ENCODE data around the gene DDX39B. TPM values are rescaled to one million over a fixed set of nuclear protein-coding genes. Genes with fewer than 3 reads are reported as not detected.

DDX39B gene
- total and polyA plus RNA-seq, 2 of the 4 experiments (the other 2 are of a cell fraction): 371 to 796 TPM

GRCh38 chr6:31581434-31582229 lies 39.8 kb upstream of the DDX39B start:
- TF ChIP-seq NFE2L2 (IDR thresholded peaks at IDR 0.05; ENCODE audit: low read depth, low read length) (no peak), MXI1 (IDR thresholded peaks at IDR 0.05; ENCODE audit: borderline replicate concordance, low read depth, low read length) (no peak)
- H2AK9ac ChIP-seq (replicated peaks; ENCODE audit: low read depth, low read length, poor library complexity): peak overlapping the region; percentile 89
- H2AK5ac ChIP-seq (ENCODE audit: low read depth, low read length): peak overlapping the region; percentile 21
- H2BK120ac ChIP-seq (ENCODE audit: low read depth, low read length): no peak overlapping the region
- H2BK15ac ChIP-seq (ENCODE audit: low read depth, low read length): no peak overlapping the region
- peak overlapping the region; percentile 75 for H3K4me2 ChIP-seq (ENCODE audit: low read depth, low read length)
- H3K9me1 ChIP-seq (ENCODE audit: insufficient read depth, low read length): no peaks in the 10 kb centered on the region; the same call in 1 of the 2 replicates
- peaks cover 4% of the 10 kb centered on the region; the same call in 1 of the 2 replicates for H3K4me1 ChIP-seq (ENCODE audit: control insufficient read depth, insufficient read depth, low read length)
- CTCF ChIA-PET: interaction anchor here (0.6 to 1.4 kb wide), 6 partner anchors 15 to 140 kb away, joined by 3 to 6 read pairs (median 3); no protein-coding TSS in a partner anchor
- H3K9ac ChIP-seq (ENCODE audit: low read depth, low read length): peak overlapping the region; percentile 77
- POLR2A ChIA-PET (ENCODE audit: unreplicated experiment): interaction anchor here (1.0 kb wide), 1 partner anchor 35 kb away, joined by 3 read pairs; the partner anchor contains the start of gene NFKBIL1
- H2AFZ ChIP-seq (replicated peaks; ENCODE audit: low read length, poor library complexity): peak overlapping the region; percentile 98
- H3K14ac ChIP-seq (replicated peaks; ENCODE audit: low read depth, low read length): peak overlapping the region; percentile 95
- no TSS peak for BruUV-seq (replicated peaks)
- no peak overlapping the region for H4K91ac ChIP-seq (ENCODE audit: insufficient read depth, low read depth, low read length)
- no peak overlapping the region for H3K18ac ChIP-seq (ENCODE audit: low read depth, low read length)
- H3K4ac ChIP-seq (ENCODE audit: low read depth, low read length): peak overlapping the region; percentile 83
- peak overlapping the region; percentile 2; the same call in 1 of the 2 replicates for H3K27ac ChIP-seq (ENCODE audit: insufficient read depth, low read length)
- H3K9me3 ChIP-seq (ENCODE audit: control insufficient read depth, insufficient read depth, low read length): no peaks in the 10 kb centered on the region
- DNase-seq (no peak), ATAC-seq (ENCODE audit: low read depth) (peak; percentile 35)
- peak overlapping the region; percentile 86 for H3K23ac ChIP-seq (ENCODE audit: low read depth, low read length)
- peak overlapping the region; percentile 82 for H3K4me3 ChIP-seq (ENCODE audit: insufficient read depth, low read depth, low read length)
- H3K79me1 ChIP-seq (ENCODE audit: low read depth in 1 of 2, low read length in 2 of 2): no peaks in the 10 kb centered on the region
- no peak overlapping the region for H2BK5ac ChIP-seq (ENCODE audit: low read depth, low read length, poor library complexity, severe bottlenecking)
- 30% methylated on average over 2 of the region's 21 CpGs; no CpG with 5 or more reads in 1 of the 2 experiments for WGBS, 2 experiments (ENCODE audit: extremely low coverage in 2 of 2, insufficient read length in 1 of 2)
- intact Hi-C loops (cut with micrococcal nuclease) (loop anchor here (2.0 to 5.0 kb wide), 2 partner anchors 17 to 34 kb away; partner anchors contain the start of genes ATP6V1G2 and NFKBIL1), dilution Hi-C loops (cut with HindIII; ENCODE audit: low sequenced_read_pairs, unreplicated experiment) (no loop called here), in situ Hi-C loops (cut with MboI; ENCODE audit: low sequenced_read_pairs) (no loop called here)
- H3K27me3 ChIP-seq (ENCODE audit: control insufficient read depth, insufficient read depth, low read length): peaks cover 11% of the 10 kb centered on the region
- no peaks in the 10 kb centered on the region for H4K20me1 ChIP-seq (ENCODE audit: insufficient read depth, low read length)
- peak overlapping the region; percentile 54 for H4K5ac ChIP-seq (ENCODE audit: low read depth, low read length)
- H3K56ac ChIP-seq (ENCODE audit: extremely low read depth, insufficient read depth, low read length): peak overlapping the region; percentile 52; the same call in 1 of the 2 replicates
- H2BK20ac ChIP-seq (ENCODE audit: low read depth, low read length): no peak overlapping the region
- peak overlapping the region; percentile 51 to 93; a peak in 3 of 4 replicates for H4K8ac ChIP-seq (ENCODE audit: low read depth in 2 of 2, low read length in 2 of 2)
- H3K36me3 ChIP-seq (ENCODE audit: control insufficient read depth, insufficient read depth, low read length): no peaks in the 10 kb centered on the region
